ENCODE data around the gene FAM174C. TPM values are rescaled to one million over a fixed set of nuclear protein-coding genes. Genes with fewer than 3 reads are reported as not detected.

The FAM174C gene
- total and polyA plus RNA-seq, 10 of the 15 experiments (the other 5 are each of a cell fraction or from before 2014, with no cell fraction given), result 0.89 to 94.6 (median 43.6) TPM

DNA sequence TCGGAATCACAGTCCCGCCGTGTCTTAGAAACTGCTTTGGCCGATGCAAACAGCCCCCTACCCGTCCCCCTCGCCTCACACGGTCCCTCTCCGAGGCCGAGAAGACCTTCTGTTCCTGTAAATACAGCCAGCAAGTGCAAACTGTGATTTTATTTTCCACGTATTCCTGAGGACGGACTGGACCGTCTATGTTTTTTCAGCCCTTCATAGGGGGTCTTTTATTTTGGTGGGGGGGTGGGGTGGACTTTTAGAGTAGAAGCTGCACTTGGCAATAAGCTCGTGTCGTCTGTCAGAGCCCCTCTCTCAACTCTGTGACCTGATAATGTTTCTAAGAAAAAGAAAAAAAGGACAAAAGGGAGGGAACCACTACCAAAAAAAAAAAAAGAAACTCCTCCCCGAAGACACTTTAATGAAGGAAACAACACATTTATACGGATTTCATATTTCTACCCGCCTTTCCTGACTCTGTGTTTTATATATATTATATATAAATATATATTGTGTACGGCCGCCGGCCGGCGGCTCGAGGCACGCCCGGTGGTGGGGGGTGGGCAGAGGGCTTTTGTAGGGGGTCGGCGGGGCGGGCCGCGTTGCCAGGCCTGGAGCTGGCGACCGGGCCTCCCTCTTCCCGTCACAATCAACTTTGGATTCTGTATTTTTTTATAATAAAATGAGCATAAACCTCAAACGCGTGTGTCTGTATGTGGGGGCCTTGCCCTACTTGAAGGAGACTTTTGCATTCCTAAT lies 25.6 kb downstream of the FAM174C start:
- CTCF ChIA-PET, result no interaction called here
- Histone ChIP-seq H3K36me3 (ENCODE audit: control insufficient read depth in 2 of 2, insufficient read depth in 2 of 2, low read length in 1 of 2) (no peaks in the 10 kb centered on the region), H3K9ac (ENCODE audit: control insufficient read depth, insufficient read depth, low read length) (no peak overlapping the region), H2AFZ (ENCODE audit: control insufficient read depth, low read depth, low read length) (no peak overlapping the region), H3K27me3 (replicated peaks in 1 of 2; ENCODE audit: control insufficient read depth in 2 of 2, insufficient read depth in 2 of 2, low read length in 1 of 2) (no peaks in the 10 kb centered on the region), H4K20me1 (ENCODE audit: control insufficient read depth, insufficient read depth) (no peaks in the 10 kb centered on the region), H3K4me1 (ENCODE audit: control insufficient read depth, insufficient read depth, low read length) (no peaks in the 10 kb centered on the region), H3K4me3 (no peak overlapping the region), H3K4me2 (ENCODE audit: control insufficient read depth, insufficient read depth) (no peak overlapping the region), H3K27ac (ENCODE audit: control insufficient read depth, insufficient read depth) (no peak overlapping the region), H3K79me2 (ENCODE audit: control insufficient read depth, insufficient read depth, low read length) (no peaks in the 10 kb centered on the region), H3K9me3 (replicated peaks; ENCODE audit: control insufficient read depth, insufficient read depth, low read length) (no peaks in the 10 kb centered on the region)
- DNase-seq (ENCODE audit: low read depth, low spot score) (no peak), ATAC-seq (no peak), FAIRE-seq (no peak)
- RAD21 ChIA-PET (ENCODE audit: unreplicated experiment), result interaction anchor here (1.0 kb wide), 1 partner anchor 82 kb away, joined by 3 read pairs; no protein-coding TSS in a partner anchor
- BruUV-seq (replicated peaks), result no TSS peak
- SMC1A ChIA-PET (ENCODE audit: uncharacterized antibody, unreplicated experiment), result no interaction called here
- in situ Hi-C loops (cut with MboI), result no loop called here
- TF ChIP-seq CREM (IDR thresholded peaks at IDR 0.05; ENCODE audit: low read depth) (no peak), CBX3 (IDR thresholded peaks at IDR 0.05; ENCODE audit: borderline replicate concordance, low read depth) (no peak), ZNF207 (IDR thresholded peaks at IDR 0.05; ENCODE audit: borderline replicate concordance) (no peak), ZNF217 (IDR thresholded peaks at IDR 0.05) (no peak), FOS (IDR thresholded peaks at IDR 0.05; ENCODE audit: borderline replicate concordance, extremely low read depth, insufficient read length) (no peak), YBX1 (IDR thresholded peaks at IDR 0.05) (no peak), PAX5 (IDR thresholded peaks at IDR 0.05; ENCODE audit: borderline replicate concordance, low read depth, low read length) (no peak)
- TF ChIP-seq, protein P1, sequence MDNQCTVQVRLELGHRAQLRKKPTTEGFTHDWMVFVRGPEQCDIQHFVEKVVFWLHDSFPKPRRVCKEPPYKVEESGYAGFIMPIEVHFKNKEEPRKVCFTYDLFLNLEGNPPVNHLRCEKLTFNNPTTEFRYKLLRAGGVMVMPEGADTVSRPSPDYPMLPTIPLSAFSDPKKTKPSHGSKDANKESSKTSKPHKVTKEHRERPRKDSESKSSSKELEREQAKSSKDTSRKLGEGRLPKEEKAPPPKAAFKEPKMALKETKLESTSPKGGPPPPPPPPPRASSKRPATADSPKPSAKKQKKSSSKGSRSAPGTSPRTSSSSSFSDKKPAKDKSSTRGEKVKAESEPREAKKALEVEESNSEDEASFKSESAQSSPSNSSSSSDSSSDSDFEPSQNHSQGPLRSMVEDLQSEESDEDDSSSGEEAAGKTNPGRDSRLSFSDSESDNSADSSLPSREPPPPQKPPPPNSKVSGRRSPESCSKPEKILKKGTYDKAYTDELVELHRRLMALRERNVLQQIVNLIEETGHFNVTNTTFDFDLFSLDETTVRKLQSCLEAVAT (IDR thresholded peaks at IDR 0.05), result no peak
- POLR2A ChIA-PET, result no interaction called here
- WGBS (ENCODE audit: insufficient coverage, insufficient replicate concordance, low lambda C conversion rate, missing lambda C conversion rate), result 64% methylated on average over 35 of the region's 35 CpGs
- intact Hi-C loops (cut with micrococcal nuclease; ENCODE audit: unreplicated experiment), result no loop called here

Measured in GM12878 (cell line).